Fibroblast of villous mesenchyme (primary cell): ENCODE data around the gene SLC25A46. TPM values are rescaled to one million over a fixed set of nuclear protein-coding genes. Genes with fewer than 3 reads are reported as not detected.
A peak's percentile ranks its signal among the peaks of the same experiment; 100 is the strongest.
"Not testable (repeated sequence)": the region's sequence is repeated elsewhere in the genome, so short reads cannot be mapped to it uniquely, and the experiment has no call there.

Experiments used
- DNase-seq: peaks from one replicate; pipeline ENCODE4 v3.0.0-alpha.2; 2010; ENCODE audit warnings: low read depth
- H3K4me3 ChIP-seq: 2 replicates; pipeline ENCODE4 v1.5.1; 2011; ENCODE audit warnings: low read depth, mild to moderate bottlenecking, low read length
- total RNA-seq: library from RNA; depleted of rRNA; stranded (reverse); fragments of >200 nt; gene quantifications from 2 replicates; pipeline ENCODE4 v1.2.3, GENCODE V29; 2012
- TF ChIP-seq, protein P1 (sequence below): IDR thresholded peaks from 2 replicates; pipeline ENCODE4 v1.5.1; 2012; ENCODE audit warnings: low read depth, mild to moderate bottlenecking, low read length; ENCODE audit not compliant: insufficient read depth

The SLC25A46 gene
- 95.7 and 106 TPM in 2 replicates for total RNA-seq

DNA sequence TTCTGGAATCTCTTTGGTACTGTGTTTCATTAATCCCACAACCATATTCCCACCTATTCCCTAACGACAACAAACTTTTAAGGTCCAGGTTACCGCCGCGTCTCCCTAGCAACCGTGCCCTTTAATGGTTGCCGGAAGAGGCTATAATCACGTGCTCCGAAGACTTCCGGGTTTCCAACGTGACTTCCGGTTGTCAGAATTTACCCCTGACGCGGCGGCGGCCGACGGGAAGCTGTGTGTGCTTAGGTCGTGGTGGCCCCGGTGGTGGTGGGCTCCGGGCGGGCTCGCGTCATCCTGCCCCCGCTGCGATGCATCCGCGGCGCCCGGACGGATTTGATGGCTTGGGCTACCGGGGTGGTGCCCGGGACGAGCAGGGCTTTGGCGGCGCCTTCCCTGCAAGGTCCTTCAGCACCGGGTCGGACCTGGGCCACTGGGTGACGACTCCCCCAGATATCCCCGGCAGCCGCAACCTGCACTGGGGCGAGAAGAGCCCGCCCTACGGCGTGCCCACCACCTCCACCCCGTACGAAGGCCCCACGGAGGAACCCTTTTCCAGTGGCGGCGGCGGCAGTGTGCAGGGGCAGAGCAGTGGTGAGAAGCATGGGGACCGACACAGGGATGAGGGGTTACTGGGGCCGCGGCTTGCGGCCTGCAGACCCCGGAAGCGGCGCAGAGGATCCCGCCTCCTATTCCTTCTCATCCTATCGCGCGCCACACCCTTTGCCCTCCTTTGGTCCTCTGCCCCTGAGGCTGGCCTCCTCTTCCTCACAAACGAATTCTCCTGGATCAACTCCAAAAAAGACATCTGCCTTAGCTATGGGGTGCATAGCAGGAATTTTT lies at the start of gene SLC25A46:
Gene SLC25A46, plus strand, starts transcription at position 196 of the 840 bp plus-strand sequence. Its CDS starts 113 bp downstream, at position 309.
- DNase-seq: peak; percentile 90
- H3K4me3 ChIP-seq: peak within 1 kb of the TSS; percentile 86
- TF ChIP-seq, protein P1, sequence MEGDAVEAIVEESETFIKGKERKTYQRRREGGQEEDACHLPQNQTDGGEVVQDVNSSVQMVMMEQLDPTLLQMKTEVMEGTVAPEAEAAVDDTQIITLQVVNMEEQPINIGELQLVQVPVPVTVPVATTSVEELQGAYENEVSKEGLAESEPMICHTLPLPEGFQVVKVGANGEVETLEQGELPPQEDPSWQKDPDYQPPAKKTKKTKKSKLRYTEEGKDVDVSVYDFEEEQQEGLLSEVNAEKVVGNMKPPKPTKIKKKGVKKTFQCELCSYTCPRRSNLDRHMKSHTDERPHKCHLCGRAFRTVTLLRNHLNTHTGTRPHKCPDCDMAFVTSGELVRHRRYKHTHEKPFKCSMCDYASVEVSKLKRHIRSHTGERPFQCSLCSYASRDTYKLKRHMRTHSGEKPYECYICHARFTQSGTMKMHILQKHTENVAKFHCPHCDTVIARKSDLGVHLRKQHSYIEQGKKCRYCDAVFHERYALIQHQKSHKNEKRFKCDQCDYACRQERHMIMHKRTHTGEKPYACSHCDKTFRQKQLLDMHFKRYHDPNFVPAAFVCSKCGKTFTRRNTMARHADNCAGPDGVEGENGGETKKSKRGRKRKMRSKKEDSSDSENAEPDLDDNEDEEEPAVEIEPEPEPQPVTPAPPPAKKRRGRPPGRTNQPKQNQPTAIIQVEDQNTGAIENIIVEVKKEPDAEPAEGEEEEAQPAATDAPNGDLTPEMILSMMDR: no peak

DNA sequence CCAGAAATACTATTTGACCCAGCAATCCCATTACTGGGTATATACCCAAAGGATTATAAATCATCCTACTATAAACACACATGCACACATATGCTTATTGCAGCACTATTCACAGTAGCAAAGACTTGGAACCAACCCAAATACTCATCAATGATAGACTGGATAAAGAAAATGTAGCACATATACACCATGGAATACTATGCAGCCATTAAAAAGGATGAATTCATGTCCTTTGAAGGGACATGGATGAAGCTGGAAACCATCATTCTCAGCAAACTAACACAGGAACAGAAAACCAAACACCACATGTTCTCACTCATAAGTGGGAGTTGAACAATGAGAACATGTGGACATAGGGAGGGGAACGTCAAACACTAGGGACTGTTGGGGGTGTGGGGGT lies 48.2 kb upstream of the SLC25A46 start:
- DNase-seq, H3K4me3 ChIP-seq: not testable (repeated sequence)

DNA sequence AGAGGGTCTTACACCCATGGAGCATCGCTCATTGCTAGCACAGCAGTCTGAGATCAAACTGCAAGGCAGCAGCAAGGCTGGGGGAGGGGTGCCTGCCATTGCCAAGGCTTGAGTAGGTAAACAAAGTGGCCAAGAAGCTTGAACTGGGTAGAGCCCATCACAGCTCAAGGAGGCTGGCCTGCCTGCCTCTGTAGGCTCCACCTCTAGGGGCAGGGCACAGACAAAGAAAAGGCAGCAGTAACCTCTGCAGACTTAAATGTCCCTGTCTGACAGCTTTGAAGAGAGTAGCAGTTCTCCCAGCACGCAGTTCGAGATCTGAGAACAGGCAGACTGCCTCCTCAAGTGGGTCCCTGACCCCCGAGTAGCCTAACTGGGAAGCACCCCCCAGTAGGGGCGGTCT lies 46.1 kb upstream of the SLC25A46 start:
- H3K4me3 ChIP-seq, DNase-seq: not testable (repeated sequence)

DNA sequence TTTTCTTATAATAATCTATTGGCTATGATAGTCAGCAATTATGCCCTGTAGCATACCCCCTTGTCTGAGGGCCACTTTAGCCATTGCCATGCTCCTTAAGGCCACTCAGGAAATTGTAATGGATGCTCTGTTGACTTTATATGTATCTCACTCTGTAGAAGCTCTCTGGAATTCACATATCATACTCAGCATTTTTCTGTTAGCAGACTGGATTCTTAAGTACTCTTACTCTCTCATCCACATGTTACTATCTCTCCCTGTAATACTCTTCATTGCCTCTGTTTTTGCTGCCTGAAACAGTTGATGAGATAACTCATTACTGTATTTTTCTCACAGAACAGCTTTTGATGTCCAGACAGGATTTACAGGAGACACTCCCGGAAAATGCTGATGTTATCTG lies 36.5 kb upstream of the SLC25A46 start:
- TF ChIP-seq, protein P1: no peak
- no peak overlapping the region for H3K4me3 ChIP-seq
- no peak for DNase-seq

DNA sequence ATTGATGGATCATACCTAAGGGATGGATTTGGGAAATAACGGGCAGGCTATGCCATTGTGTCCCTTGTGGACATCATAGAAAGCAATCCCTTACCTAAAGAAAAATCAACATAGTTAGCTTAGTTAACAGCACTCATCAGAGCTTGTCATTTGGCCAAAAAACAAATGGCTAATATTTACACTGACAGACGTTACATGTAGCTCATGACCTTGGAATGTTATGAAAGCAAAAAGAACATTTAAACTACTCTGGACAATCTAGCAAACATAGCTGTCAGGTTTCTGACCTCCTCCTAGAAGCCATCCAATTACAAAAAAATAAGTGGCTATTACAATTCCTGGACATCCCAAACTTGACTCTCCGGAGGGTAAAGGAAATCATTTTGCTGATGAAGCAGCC lies 36.1 kb upstream of the SLC25A46 start:
- TF ChIP-seq, protein P1: no peak
- H3K4me3 ChIP-seq: no peak overlapping the region
- no peak for DNase-seq

DNA sequence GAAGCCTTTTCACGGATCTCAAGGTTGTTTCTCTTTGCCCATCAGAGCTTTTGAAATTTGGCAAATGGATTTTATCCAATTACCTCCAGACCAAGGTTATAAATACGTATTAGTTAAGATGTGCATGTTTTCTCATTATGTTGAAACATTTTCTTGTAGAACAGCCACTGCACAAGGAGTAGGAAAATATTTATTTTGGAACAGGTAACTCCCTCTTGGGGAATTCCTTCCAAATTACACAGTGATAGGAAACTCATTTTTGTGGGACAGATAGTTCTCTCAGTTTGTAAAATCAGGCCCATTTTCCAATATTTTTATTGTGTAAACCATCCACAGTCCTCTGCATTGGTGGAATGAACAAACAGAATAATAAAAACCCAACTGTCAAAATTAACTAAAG lies 35.3 kb upstream of the SLC25A46 start:
- no peak for DNase-seq
- TF ChIP-seq, protein P1: no peak
- H3K4me3 ChIP-seq: no peak overlapping the region

DNA sequence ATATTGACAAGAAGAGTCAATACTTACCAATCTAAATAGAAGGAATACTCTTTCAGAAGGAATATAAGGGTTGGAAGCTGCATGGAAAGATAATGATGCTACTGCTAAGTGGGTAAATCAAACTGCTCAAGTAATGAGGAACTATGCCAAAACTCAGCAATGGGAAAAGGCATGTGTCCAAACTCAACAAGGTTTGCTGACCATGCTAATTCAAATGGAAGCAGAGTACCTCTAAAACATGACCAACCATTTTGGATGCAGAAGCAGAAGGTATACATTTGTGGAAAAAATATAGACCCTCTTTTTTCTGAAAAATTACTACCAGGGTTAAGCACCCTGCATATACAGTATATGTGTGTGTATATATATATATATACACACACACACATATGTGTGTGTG lies 33.5 kb upstream of the SLC25A46 start:
- TF ChIP-seq, protein P1: no peak
- no peak overlapping the region for H3K4me3 ChIP-seq
- DNase-seq: no peak
